ENCODE results near the gene USP49.

GRCh38 chr6:41796474-41796873 lies 98.7 kb downstream of the USP49 start:
- TF ChIP-seq POLR2A (IDR thresholded peaks at IDR 0.05) (no peak), CTCF (IDR thresholded peaks at IDR 0.05) (no peak)

Data from transverse colon (tissue), 3 donors.